Measurements from ENCODE around the gene TSPAN17. TPM values are rescaled to one million over a fixed set of nuclear protein-coding genes. Genes with fewer than 3 reads are reported as not detected.

The TSPAN17 gene
- total and polyA plus RNA-seq, 5 donors from 2014 or later = 26.0 to 48.8 (median 34.0) TPM

GRCh38 chr5:176629853-176630680 is 17.2 kb upstream of the TSPAN17 start, which contains the start of the genes EIF4E1B and SNCB:
EIF4E1B (plus strand) TSS chr5:176630675; CDS start chr5:176642788, 12,113 bp downstream.
SNCB (minus strand) TSS chr5:176630534; CDS start chr5:176629654, 880 bp downstream.
- H3K9me3 Mint-ChIP-seq = peaks cover 0 to 4% (median 0%) of the 10 kb centered on the region in 7 donors
- no peaks in the 10 kb centered on the region for H3K9me3 ChIP-seq (ENCODE audit: control insufficient read depth in 2 of 2, low read length in 2 of 2)
- peaks cover 17% of the 10 kb centered on the region for H3K4me1 ChIP-seq (ENCODE audit: control insufficient read depth, insufficient read depth, low read length, poor library complexity, severe bottlenecking)
- no peaks in the 10 kb centered on the region for H3K36me3 Mint-ChIP-seq
- H3K4me3 ChIP-seq (ENCODE audit: low read depth, low read length) = no peak within 1 kb of the TSS
- H3K27me3 ChIP-seq (ENCODE audit: control insufficient read depth, insufficient read depth, low read length) = peaks cover 36% of the 10 kb centered on the region
- peaks cover 77% of the 10 kb centered on the region for H3K27me3 Mint-ChIP-seq
- H3K36me3 ChIP-seq (ENCODE audit: control insufficient read depth, insufficient read depth, low read length) = no peaks in the 10 kb centered on the region
- H3K27ac ChIP-seq (ENCODE audit: insufficient read depth, low read length, poor library complexity, severe bottlenecking) = no peak within 1 kb of the TSS
- peak within 1 kb of the TSS in 3 of 4 donors; percentile 69 to 85 (median 71) for H3K4me3 Mint-ChIP-seq
- ATAC-seq (ENCODE audit: low read depth in 2 of 2) = peak; percentile 64 to 73
- H3K27ac Mint-ChIP-seq = no peak within 1 kb of the TSS
- peaks cover 0 to 18% (median 3%) of the 10 kb centered on the region in 4 donors for H3K4me1 Mint-ChIP-seq
- DNase-seq = peak in 1 of 3 donors; percentile 56

GRCh38 chr5:176630681-176631222 is 16.5 kb upstream of the TSPAN17 start:
- no peak for ATAC-seq (ENCODE audit: low read depth in 2 of 2)
- H3K36me3 ChIP-seq (ENCODE audit: control insufficient read depth, insufficient read depth, low read length) = no peaks in the 10 kb centered on the region
- Mint-ChIP-seq H3K27ac (no peak overlapping the region), H3K4me1 (peaks cover 0 to 18% (median 3%) of the 10 kb centered on the region in 4 donors), H3K4me3 (peak overlapping the region in 3 of 4 donors; percentile 68 to 85 (median 69)), H3K9me3 (peaks cover 0 to 4% (median 0%) of the 10 kb centered on the region in 7 donors), H3K27me3 (peaks cover 76% of the 10 kb centered on the region), H3K36me3 (no peaks in the 10 kb centered on the region)
- H3K27me3 ChIP-seq (ENCODE audit: control insufficient read depth, insufficient read depth, low read length) = peaks cover 40% of the 10 kb centered on the region
- DNase-seq = no peak
- no peak overlapping the region for H3K4me3 ChIP-seq (ENCODE audit: low read depth, low read length)
- H3K27ac ChIP-seq (ENCODE audit: insufficient read depth, low read length, poor library complexity, severe bottlenecking) = no peak overlapping the region
- peaks cover 0 to 1% of the 10 kb centered on the region in 2 experiments for H3K9me3 ChIP-seq (ENCODE audit: control insufficient read depth in 2 of 2, low read length in 2 of 2)
- H3K4me1 ChIP-seq (ENCODE audit: control insufficient read depth, insufficient read depth, low read length, poor library complexity, severe bottlenecking) = peaks cover 17% of the 10 kb centered on the region

- no peaks in the 10 kb centered on the region for H3K36me3 ChIP-seq (ENCODE audit: control insufficient read depth, insufficient read depth, low read length)
- H3K27me3 ChIP-seq (ENCODE audit: control insufficient read depth, insufficient read depth, low read length) = peaks cover 40% of the 10 kb centered on the region
- DNase-seq (no peak), ATAC-seq (ENCODE audit: low read depth in 2 of 2) (no peak)
- no peak overlapping the region for H3K4me3 Mint-ChIP-seq
- peaks cover 17% of the 10 kb centered on the region for H3K4me1 ChIP-seq (ENCODE audit: control insufficient read depth, insufficient read depth, low read length, poor library complexity, severe bottlenecking)
- H3K27ac Mint-ChIP-seq = peak overlapping the region in 1 of 3 donors; percentile 32
- H3K27ac ChIP-seq (ENCODE audit: insufficient read depth, low read length, poor library complexity, severe bottlenecking) = no peak overlapping the region
- no peak overlapping the region for H3K4me3 ChIP-seq (ENCODE audit: low read depth, low read length)
- peaks cover 0 to 6% (median 0%) of the 10 kb centered on the region in 7 donors for H3K9me3 Mint-ChIP-seq
- H3K9me3 ChIP-seq (ENCODE audit: control insufficient read depth in 2 of 2, low read length in 2 of 2) = peaks cover 0 to 1% of the 10 kb centered on the region in 2 experiments
- H3K27me3 Mint-ChIP-seq = peaks cover 70% of the 10 kb centered on the region
- H3K4me1 Mint-ChIP-seq = peaks cover 0 to 18% (median 3%) of the 10 kb centered on the region in 4 donors
- no peaks in the 10 kb centered on the region for H3K36me3 Mint-ChIP-seq
Observed at GRCh38 chr5:176631383-176632200, 15.7 kb upstream of the TSPAN17 start.

GRCh38 chr5:176632745-176633144 is 14.5 kb upstream of the TSPAN17 start:
- no peaks in the 10 kb centered on the region for H3K36me3 Mint-ChIP-seq
- H3K27ac Mint-ChIP-seq = no peak overlapping the region
- no peak for DNase-seq
- Histone ChIP-seq H3K4me3 (ENCODE audit: low read depth, low read length) (no peak overlapping the region), H3K36me3 (ENCODE audit: control insufficient read depth, insufficient read depth, low read length) (no peaks in the 10 kb centered on the region), H3K9me3 (ENCODE audit: control insufficient read depth in 2 of 2, low read length in 2 of 2) (peaks cover 0 to 1% of the 10 kb centered on the region in 2 experiments), H3K27ac (ENCODE audit: insufficient read depth, low read length, poor library complexity, severe bottlenecking) (no peak overlapping the region), H3K4me1 (ENCODE audit: control insufficient read depth, insufficient read depth, low read length, poor library complexity, severe bottlenecking) (peaks cover 17% of the 10 kb centered on the region), H3K27me3 (ENCODE audit: control insufficient read depth, insufficient read depth, low read length) (peaks cover 39% of the 10 kb centered on the region)
- ATAC-seq (ENCODE audit: low read depth in 2 of 2) = no peak
- peaks cover 0 to 18% (median 3%) of the 10 kb centered on the region in 4 donors for H3K4me1 Mint-ChIP-seq
- H3K9me3 Mint-ChIP-seq = peaks cover 0 to 6% (median 0%) of the 10 kb centered on the region in 7 donors
- peaks cover 60% of the 10 kb centered on the region for H3K27me3 Mint-ChIP-seq
- H3K4me3 Mint-ChIP-seq = no peak overlapping the region

- no peak overlapping the region for H3K4me3 Mint-ChIP-seq
- ATAC-seq (ENCODE audit: low read depth in 2 of 2) (no peak), DNase-seq (no peak)
- Histone ChIP-seq H3K36me3 (ENCODE audit: control insufficient read depth, insufficient read depth, low read length) (no peaks in the 10 kb centered on the region), H3K27me3 (ENCODE audit: control insufficient read depth, insufficient read depth, low read length) (peaks cover 36% of the 10 kb centered on the region), H3K27ac (ENCODE audit: insufficient read depth, low read length, poor library complexity, severe bottlenecking) (no peak overlapping the region), H3K4me1 (ENCODE audit: control insufficient read depth, insufficient read depth, low read length, poor library complexity, severe bottlenecking) (peaks cover 17% of the 10 kb centered on the region), H3K9me3 (ENCODE audit: control insufficient read depth in 2 of 2, low read length in 2 of 2) (peaks cover 0 to 1% of the 10 kb centered on the region in 2 experiments), H3K4me3 (ENCODE audit: low read depth, low read length) (no peak overlapping the region)
- H3K27ac Mint-ChIP-seq = no peak overlapping the region
- H3K4me1 Mint-ChIP-seq = peaks cover 0 to 14% (median 3%) of the 10 kb centered on the region in 4 donors
- peaks cover 0 to 6% (median 0%) of the 10 kb centered on the region in 7 donors for H3K9me3 Mint-ChIP-seq
- no peaks in the 10 kb centered on the region for H3K36me3 Mint-ChIP-seq
- H3K27me3 Mint-ChIP-seq = peaks cover 52% of the 10 kb centered on the region
Observed at GRCh38 chr5:176633598-176633997, 13.7 kb upstream of the TSPAN17 start.

- Histone ChIP-seq H3K4me1 (ENCODE audit: control insufficient read depth, insufficient read depth, low read length, poor library complexity, severe bottlenecking) (no peaks in the 10 kb centered on the region), H3K4me3 (ENCODE audit: low read depth, low read length) (no peak overlapping the region), H3K27ac (ENCODE audit: insufficient read depth, low read length, poor library complexity, severe bottlenecking) (no peak overlapping the region), H3K27me3 (ENCODE audit: control insufficient read depth, insufficient read depth, low read length) (peaks cover 23% of the 10 kb centered on the region), H3K36me3 (ENCODE audit: control insufficient read depth, insufficient read depth, low read length) (no peaks in the 10 kb centered on the region), H3K9me3 (ENCODE audit: control insufficient read depth in 2 of 2, low read length in 2 of 2) (peaks cover 0 to 1% of the 10 kb centered on the region in 2 experiments)
- Mint-ChIP-seq H3K4me3 (no peak overlapping the region), H3K36me3 (no peaks in the 10 kb centered on the region), H3K27me3 (peaks cover 35% of the 10 kb centered on the region), H3K27ac (no peak overlapping the region), H3K4me1 (peaks cover 0 to 3% (median 0%) of the 10 kb centered on the region in 4 donors), H3K9me3 (peaks cover 0 to 6% (median 0%) of the 10 kb centered on the region in 7 donors)
- ATAC-seq (ENCODE audit: low read depth in 2 of 2) (no peak), DNase-seq (no peak)
Observed at GRCh38 chr5:176636426-176636825, 10.9 kb upstream of the TSPAN17 start.

- Histone ChIP-seq H3K9me3 (ENCODE audit: control insufficient read depth in 2 of 2, low read length in 2 of 2) (peaks cover 0 to 1% of the 10 kb centered on the region in 2 experiments), H3K27me3 (ENCODE audit: control insufficient read depth, insufficient read depth, low read length) (peaks cover 18% of the 10 kb centered on the region), H3K36me3 (ENCODE audit: control insufficient read depth, insufficient read depth, low read length) (no peaks in the 10 kb centered on the region), H3K4me3 (ENCODE audit: low read depth, low read length) (no peak overlapping the region), H3K27ac (ENCODE audit: insufficient read depth, low read length, poor library complexity, severe bottlenecking) (no peak overlapping the region), H3K4me1 (ENCODE audit: control insufficient read depth, insufficient read depth, low read length, poor library complexity, severe bottlenecking) (no peaks in the 10 kb centered on the region)
- ATAC-seq (ENCODE audit: low read depth in 2 of 2) = no peak
- no peak for DNase-seq
- no peak overlapping the region for H3K4me3 Mint-ChIP-seq
- H3K4me1 Mint-ChIP-seq = peaks cover 0 to 3% (median 0%) of the 10 kb centered on the region in 4 donors
- no peaks in the 10 kb centered on the region for H3K36me3 Mint-ChIP-seq
- no peak overlapping the region for H3K27ac Mint-ChIP-seq
- peaks cover 24% of the 10 kb centered on the region for H3K27me3 Mint-ChIP-seq
- peaks cover 0 to 6% (median 0%) of the 10 kb centered on the region in 7 donors for H3K9me3 Mint-ChIP-seq
Observed at GRCh38 chr5:176637556-176637955, 9.7 kb upstream of the TSPAN17 start.

Data from CD4-positive, CD25-positive, alpha-beta regulatory T cell (primary cell).